GM12878 (cell line): ENCODE measurements around the gene PPP1R1B. TPM values are rescaled to one million over a fixed set of nuclear protein-coding genes. Genes with fewer than 3 reads are reported as not detected.

Source experiments
- CHD2 ChIP-seq: IDR thresholded peaks from 2 replicates; pipeline ENCODE4 v1.6.1; 2011; ENCODE audit warnings: low read depth, low read length, improper control_type of control experiment, borderline replicate concordance
- DPF2 ChIP-seq: fragments of 450-650 bp; IDR thresholded peaks from 2 replicates; pipeline ENCODE4 v1.6.1; 2017; ENCODE audit warnings: mild to moderate bottlenecking
- FOXK2 ChIP-seq: fragments of 450-650 bp; IDR thresholded peaks from 2 replicates; pipeline ENCODE4 v1.6.1; 2017; ENCODE audit warnings: mild to moderate bottlenecking, moderate library complexity
- FOXM1 ChIP-seq: IDR thresholded peaks from 2 replicates; pipeline ENCODE4 v1.6.1; 2012; ENCODE audit warnings: low read depth, mild to moderate bottlenecking, inconsistent platforms, low read length, moderate library complexity
- GATAD2B ChIP-seq: fragments of 450-650 bp; conservative IDR thresholded peaks from 2 replicates; pipeline ENCODE4 v1.6.1; 2017; ENCODE audit warnings: low read depth, mild to moderate bottlenecking, moderate library complexity
- IKZF2 ChIP-seq, 2 experiments: fragments of 450-650 bp; IDR thresholded peaks; 2 replicates each; pipeline ENCODE4 v1.6.1; 2017; ENCODE audit warnings: mild to moderate bottlenecking in 2 of 2, moderate library complexity in 2 of 2
- JUNB ChIP-seq: IDR thresholded peaks from 2 replicates; pipeline ENCODE4 v1.6.1; 2016; ENCODE audit warnings: antibody characterized with exemption, mild to moderate bottlenecking
- KAT2A ChIP-seq: conservative IDR thresholded peaks from 2 replicates; pipeline ENCODE4 v1.6.1; 2011; ENCODE audit warnings: low read depth, low read length; ENCODE audit not compliant: control insufficient read depth
- KDM1A ChIP-seq: fragments of 200-600 bp; sonication (generic); IDR thresholded peaks from 2 replicates; pipeline ENCODE4 v1.6.1; 2016; ENCODE audit warnings: borderline replicate concordance
- NFIC ChIP-seq: IDR thresholded peaks from 2 replicates; pipeline ENCODE4 v1.6.1; 2012; ENCODE audit warnings: low read depth, mild to moderate bottlenecking, inconsistent platforms, low read length, moderate library complexity
- NFXL1 ChIP-seq: fragments of 450-650 bp; IDR thresholded peaks from 2 replicates; pipeline ENCODE4 v1.6.1; 2017; ENCODE audit warnings: antibody characterized with exemption, mild to moderate bottlenecking, borderline replicate concordance
- NFYB ChIP-seq: IDR thresholded peaks from 2 replicates; pipeline ENCODE4 v1.6.1; 2011; ENCODE audit warnings: low read depth, mild to moderate bottlenecking, low read length, improper control_type of control experiment, moderate library complexity; ENCODE audit not compliant: insufficient read depth
- NRF1 ChIP-seq: conservative IDR thresholded peaks from 2 replicates; pipeline ENCODE4 v1.6.1; 2011; ENCODE audit warnings: mild to moderate bottlenecking, low read depth, low read length, improper control_type of control experiment
- PAX5 ChIP-seq: IDR thresholded peaks from 2 replicates; pipeline ENCODE4 v1.6.1; 2011; ENCODE audit warnings: low read depth, low read length, borderline replicate concordance
- RAD21 ChIP-seq: IDR thresholded peaks from 2 replicates; pipeline ENCODE4 v1.6.1; 2011; ENCODE audit warnings: mild to moderate bottlenecking, low read depth, low read length, moderate library complexity; ENCODE audit not compliant: insufficient read depth
- SMC3 ChIP-seq: IDR thresholded peaks from 2 replicates; pipeline ENCODE4 v1.6.1; 2011; ENCODE audit warnings: low read length, improper control_type of control experiment, borderline replicate concordance
- SUPT20H ChIP-seq: IDR thresholded peaks from 2 replicates; pipeline ENCODE4 v1.6.1; 2011; ENCODE audit warnings: low read depth, mild to moderate bottlenecking, low read length, moderate library complexity, borderline replicate concordance; ENCODE audit not compliant: control insufficient read depth
- TCF3 ChIP-seq: IDR thresholded peaks from 2 replicates; pipeline ENCODE4 v1.6.1; 2012; ENCODE audit warnings: low read depth, mild to moderate bottlenecking, low read length, borderline replicate concordance; ENCODE audit not compliant: insufficient read depth
- USF1 ChIP-seq: IDR thresholded peaks from 2 replicates; pipeline ENCODE4 v1.6.1; 2011; ENCODE audit warnings: borderline replicate concordance, low read depth, mild to moderate bottlenecking, moderate library complexity, mixed read lengths, low read length; ENCODE audit not compliant: insufficient read depth; ENCODE audit errors: extremely low read length
- YY1 ChIP-seq: IDR thresholded peaks from 2 replicates; pipeline ENCODE4 v1.6.1; 2011; ENCODE audit warnings: low read depth, mild to moderate bottlenecking, low read length
- ZNF274 ChIP-seq: IDR thresholded peaks from one replicate; pipeline ENCODE4 v1.8.0; 2011; ENCODE audit not compliant: insufficient read length, insufficient read depth
- ZSCAN29 ChIP-seq: fragments of 450-650 bp; IDR thresholded peaks from 2 replicates; pipeline ENCODE4 v1.6.1; 2017; ENCODE audit warnings: mild to moderate bottlenecking, moderate library complexity
- polyA plus RNA-seq, 11 experiments: library from polyadenylated mRNA; depleted of rRNA in 4 of 11; unstranded in 6 of 11; stranded (reverse) in 5 of 11; fragments of >200 nt; fragmentation: Nextera tagmentation in 4 of 11; fragmentation: Illumina TruSeq in 1 of 11; extraction: Ambion mirVana in 4 of 11; extraction: Trizol in 1 of 11; gene quantifications; 1 replicate in 1 of 11; 2 replicates in 10 of 11; pipeline versions ENCODE4 v1.2.1 to v1.2.3, GENCODE V29; 2011 to 2016; ENCODE audit warnings: inconsistent platforms in 2 of 11, missing spikeins in 2 of 11, low read depth in 1 of 11
- total RNA-seq, 4 experiments: library from RNA; depleted of rRNA in 3 of 4; stranded (reverse); fragments of >200 nt in 3 of 4; fragmentation: Illumina TruSeq in 1 of 4; extraction: Trizol in 1 of 4; gene quantifications; 2 replicates each; pipeline versions ENCODE4 v1.2.1 to v1.2.3, GENCODE V29; 2013 to 2021
- TF ChIP-seq, protein P1 (sequence below): fragments of 450-650 bp; IDR thresholded peaks from 2 replicates; pipeline ENCODE4 v1.6.1; 2016; ENCODE audit warnings: mild to moderate bottlenecking, moderate library complexity, borderline replicate concordance
- TF ChIP-seq, protein P2 (sequence below): fragments of 450-650 bp; formaldehyde crosslinking; IDR thresholded peaks from 2 replicates; pipeline ENCODE4 v1.4.0; 2022; ENCODE audit warnings: mild to moderate bottlenecking, moderate library complexity

Gene PPP1R1B
- total and polyA plus RNA-seq, 10 of the 15 experiments (the other 5 are each of a cell fraction or from before 2014, with no cell fraction given) = 0.08 TPM; not detected in 9

- TF ChIP-seq, protein P1, sequence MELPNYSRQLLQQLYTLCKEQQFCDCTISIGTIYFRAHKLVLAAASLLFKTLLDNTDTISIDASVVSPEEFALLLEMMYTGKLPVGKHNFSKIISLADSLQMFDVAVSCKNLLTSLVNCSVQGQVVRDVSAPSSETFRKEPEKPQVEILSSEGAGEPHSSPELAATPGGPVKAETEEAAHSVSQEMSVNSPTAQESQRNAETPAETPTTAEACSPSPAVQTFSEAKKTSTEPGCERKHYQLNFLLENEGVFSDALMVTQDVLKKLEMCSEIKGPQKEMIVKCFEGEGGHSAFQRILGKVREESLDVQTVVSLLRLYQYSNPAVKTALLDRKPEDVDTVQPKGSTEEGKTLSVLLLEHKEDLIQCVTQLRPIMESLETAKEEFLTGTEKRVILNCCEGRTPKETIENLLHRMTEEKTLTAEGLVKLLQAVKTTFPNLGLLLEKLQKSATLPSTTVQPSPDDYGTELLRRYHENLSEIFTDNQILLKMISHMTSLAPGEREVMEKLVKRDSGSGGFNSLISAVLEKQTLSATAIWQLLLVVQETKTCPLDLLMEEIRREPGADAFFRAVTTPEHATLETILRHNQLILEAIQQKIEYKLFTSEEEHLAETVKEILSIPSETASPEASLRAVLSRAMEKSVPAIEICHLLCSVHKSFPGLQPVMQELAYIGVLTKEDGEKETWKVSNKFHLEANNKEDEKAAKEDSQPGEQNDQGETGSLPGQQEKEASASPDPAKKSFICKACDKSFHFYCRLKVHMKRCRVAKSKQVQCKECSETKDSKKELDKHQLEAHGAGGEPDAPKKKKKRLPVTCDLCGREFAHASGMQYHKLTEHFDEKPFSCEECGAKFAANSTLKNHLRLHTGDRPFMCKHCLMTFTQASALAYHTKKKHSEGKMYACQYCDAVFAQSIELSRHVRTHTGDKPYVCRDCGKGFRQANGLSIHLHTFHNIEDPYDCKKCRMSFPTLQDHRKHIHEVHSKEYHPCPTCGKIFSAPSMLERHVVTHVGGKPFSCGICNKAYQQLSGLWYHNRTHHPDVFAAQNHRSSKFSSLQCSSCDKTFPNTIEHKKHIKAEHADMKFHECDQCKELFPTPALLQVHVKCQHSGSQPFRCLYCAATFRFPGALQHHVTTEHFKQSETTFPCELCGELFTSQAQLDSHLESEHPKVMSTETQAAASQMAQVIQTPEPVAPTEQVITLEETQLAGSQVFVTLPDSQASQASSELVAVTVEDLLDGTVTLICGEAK = no peak
- TF ChIP-seq USF1 (no peak), IKZF2 (IDR thresholded peaks at IDR 0.05) (peak; percentile 74 to 82), YY1 (no peak), SMC3 (no peak), NFIC (no peak), FOXM1 (no peak), SUPT20H (no peak), ZSCAN29 (no peak), KAT2A (no peak), NRF1 (no peak), GATAD2B (0 out of 2 replicates have a peak, but pooled peaks have one; percentile 40), ZNF274 (no peak), TCF3 (no peak), JUNB (no peak), PAX5 (no peak), DPF2 (peak; percentile 80), KDM1A (no peak), NFYB (no peak), FOXK2 (no peak), NFXL1 (no peak), RAD21 (no peak), CHD2 (no peak)
- TF ChIP-seq, protein P2, sequence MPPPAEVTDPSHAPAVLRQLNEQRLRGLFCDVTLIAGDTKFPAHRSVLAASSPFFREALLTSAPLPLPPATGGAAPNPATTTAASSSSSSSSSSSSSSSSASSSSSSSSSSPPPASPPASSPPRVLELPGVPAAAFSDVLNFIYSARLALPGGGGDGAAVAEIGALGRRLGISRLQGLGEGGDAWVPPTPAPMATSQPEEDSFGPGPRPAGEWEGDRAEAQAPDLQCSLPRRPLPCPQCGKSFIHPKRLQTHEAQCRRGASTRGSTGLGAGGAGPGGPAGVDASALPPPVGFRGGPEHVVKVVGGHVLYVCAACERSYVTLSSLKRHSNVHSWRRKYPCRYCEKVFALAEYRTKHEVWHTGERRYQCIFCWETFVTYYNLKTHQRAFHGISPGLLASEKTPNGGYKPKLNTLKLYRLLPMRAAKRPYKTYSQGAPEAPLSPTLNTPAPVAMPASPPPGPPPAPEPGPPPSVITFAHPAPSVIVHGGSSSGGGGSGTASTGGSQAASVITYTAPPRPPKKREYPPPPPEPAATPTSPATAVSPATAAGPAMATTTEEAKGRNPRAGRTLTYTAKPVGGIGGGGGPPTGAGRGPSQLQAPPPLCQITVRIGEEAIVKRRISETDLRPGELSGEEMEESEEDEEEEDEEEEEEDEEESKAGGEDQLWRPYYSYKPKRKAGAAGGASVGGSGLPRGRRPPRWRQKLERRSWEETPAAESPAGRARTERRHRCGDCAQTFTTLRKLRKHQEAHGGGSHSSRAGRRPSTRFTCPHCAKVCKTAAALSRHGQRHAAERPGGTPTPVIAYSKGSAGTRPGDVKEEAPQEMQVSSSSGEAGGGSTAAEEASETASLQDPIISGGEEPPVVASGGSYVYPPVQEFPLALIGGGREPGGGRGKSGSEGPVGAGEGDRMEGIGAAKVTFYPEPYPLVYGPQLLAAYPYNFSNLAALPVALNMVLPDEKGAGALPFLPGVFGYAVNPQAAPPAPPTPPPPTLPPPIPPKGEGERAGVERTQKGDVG (CRISPR knock-in tag) = no peak
Measured at GRCh38 chr17:39676198-39676819, 49.6 kb downstream of the PPP1R1B start (continued).
